ENCODE data around the gene GPR89B.
"Not testable (repeated sequence)": the region's sequence is repeated elsewhere in the genome, so short reads cannot be mapped to it uniquely, and the experiment has no call there.

DNA sequence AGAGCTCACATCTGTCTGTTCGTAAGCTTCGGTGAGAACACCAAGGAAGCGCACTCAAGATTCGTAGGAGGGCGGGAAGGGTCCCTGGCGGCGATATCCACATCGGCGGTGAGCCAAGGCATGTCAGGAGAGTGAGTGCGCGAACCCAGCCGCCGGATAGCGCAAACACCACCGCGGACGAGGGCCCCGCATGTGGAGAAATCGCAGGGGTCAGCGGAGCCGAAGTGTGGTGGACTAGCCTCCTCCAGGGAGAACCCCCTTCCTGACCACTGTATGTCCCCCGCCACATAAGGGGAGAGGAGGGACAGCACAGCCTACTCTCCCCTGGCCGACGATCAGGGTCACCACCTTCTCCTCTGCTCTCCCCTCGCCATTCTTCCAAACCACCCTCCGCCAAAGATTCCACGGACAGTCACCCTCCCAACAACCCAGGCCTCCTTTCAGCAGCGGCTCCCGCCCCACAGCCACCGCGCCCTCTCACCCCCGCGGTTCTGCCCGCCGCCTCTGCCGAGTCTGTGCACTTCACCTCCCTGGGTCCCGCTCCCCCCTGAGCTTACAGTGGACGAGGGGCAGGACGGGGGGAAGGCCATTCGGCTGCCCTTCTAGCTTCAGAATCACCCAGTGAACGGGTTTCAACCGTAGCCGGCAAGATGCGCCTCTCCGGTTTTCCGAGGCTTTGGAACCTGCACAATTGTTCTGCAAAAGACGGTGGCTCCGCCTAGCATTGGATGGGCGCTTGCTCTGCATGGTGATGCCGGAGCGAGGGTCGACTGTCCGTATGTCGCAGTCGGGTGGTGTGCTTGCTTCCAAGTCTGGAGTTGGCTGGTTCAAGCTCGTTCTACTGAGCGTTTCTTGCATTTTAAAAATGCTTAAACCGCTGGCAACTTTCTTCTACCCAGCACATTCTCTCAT lies 86.3 kb downstream of the GPR89B start:
- TF ChIP-seq, protein P1, sequence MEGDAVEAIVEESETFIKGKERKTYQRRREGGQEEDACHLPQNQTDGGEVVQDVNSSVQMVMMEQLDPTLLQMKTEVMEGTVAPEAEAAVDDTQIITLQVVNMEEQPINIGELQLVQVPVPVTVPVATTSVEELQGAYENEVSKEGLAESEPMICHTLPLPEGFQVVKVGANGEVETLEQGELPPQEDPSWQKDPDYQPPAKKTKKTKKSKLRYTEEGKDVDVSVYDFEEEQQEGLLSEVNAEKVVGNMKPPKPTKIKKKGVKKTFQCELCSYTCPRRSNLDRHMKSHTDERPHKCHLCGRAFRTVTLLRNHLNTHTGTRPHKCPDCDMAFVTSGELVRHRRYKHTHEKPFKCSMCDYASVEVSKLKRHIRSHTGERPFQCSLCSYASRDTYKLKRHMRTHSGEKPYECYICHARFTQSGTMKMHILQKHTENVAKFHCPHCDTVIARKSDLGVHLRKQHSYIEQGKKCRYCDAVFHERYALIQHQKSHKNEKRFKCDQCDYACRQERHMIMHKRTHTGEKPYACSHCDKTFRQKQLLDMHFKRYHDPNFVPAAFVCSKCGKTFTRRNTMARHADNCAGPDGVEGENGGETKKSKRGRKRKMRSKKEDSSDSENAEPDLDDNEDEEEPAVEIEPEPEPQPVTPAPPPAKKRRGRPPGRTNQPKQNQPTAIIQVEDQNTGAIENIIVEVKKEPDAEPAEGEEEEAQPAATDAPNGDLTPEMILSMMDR (IDR thresholded peaks at IDR 0.05) = not testable (repeated sequence)
- not testable (repeated sequence) for TF ChIP-seq POLR2AphosphoS5 (IDR thresholded peaks at IDR 0.05; ENCODE audit: insufficient read depth in 1 of 2, low read depth in 1 of 2)
